Hypothalamus (tissue), 51 donors: ENCODE data around the gene DTNB.
A peak's percentile ranks its signal among the peaks of the same experiment; 100 is the strongest.

Experiments
- DNase-seq, 51 donors: peaks; one replicate each; lab custom pipeline; 2025; lab: John Stamatoyannopoulos, UW

Gene DTNB

DNA sequence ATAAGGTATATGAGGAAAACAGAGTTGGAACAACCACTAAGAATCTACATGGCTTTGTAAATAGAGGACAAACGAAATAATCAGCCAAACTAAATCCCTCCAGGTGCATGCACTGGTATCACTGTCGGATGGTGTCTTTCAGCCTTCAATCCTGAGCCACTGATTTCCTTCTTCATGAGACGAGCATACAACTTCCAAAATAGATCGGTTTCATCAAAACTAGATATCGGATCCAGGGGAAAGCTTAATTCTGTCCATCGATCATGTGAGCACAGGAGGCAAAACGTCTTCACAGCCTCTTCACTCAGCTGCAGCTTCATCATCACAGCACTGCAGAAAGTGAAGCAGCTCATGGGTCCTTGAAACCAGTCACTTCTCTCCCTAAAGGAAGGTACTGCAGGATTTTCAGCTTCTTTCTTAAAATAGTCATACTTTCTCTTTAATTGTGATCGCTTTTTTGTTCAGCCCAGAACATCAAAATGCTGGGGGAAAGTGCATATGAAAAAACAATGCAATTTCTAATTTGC is 80.5 kb downstream of the DTNB start:
- peak in 3 of 51 donors; percentile 18 to 77 (median 69) for DNase-seq

DNA sequence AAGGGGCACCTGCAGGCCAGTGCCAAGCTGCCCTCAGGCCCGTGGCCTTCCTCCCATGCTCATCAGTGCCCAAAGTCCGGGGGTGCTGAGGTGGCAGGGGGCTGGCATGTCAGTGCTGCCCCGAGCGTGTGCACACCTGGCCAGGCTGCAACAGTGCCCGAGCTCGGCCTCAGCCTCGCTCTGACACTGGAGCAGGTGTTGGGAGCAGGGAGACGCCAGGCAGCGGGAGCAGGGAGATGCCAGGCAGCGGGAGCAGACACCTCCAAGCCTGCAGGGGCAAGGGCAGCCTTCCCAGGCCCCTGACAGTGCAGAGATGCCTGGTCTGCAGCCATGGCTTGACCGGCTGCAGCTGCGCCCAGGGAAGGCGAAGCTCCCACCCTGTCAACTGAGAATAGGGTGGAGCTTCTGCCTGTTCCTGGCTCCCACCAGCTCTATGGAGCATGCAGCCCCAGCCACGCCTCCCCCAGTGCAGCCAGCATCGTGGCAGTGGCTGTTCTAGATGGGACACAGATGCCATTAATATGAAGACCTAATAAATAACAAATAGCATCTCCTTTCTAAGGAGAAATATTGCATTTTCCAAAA is 82.4 kb downstream of the DTNB start:
- DNase-seq = peak in 31 of 51 donors; percentile 19 to 84 (median 60)

DNA sequence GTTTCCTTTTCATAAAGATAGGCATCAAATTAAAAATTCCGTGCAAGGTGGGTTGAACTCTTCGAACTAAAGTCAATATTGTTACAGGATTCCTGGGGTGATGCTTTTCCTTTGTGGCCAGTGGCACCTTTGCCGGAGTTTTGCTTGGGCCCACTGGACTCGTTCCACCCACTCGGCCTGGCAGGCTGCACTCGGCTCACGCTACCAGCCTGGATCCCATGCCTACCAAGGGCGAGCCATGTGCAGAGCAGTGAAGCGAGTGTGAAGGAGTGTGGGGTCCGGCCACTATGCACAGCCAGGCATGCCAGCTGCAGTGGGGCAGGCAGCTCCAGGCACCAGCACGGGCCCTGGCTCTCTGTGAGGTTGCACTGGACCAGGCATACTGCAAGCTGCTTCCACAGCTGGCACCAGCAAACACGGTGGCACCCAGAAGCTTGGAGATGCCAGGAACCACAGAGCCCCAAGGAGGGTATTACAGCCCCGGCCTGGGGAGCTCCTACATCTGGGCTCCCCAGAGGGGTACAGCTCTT is 83.6 kb downstream of the DTNB start:
- peak in 6 of 51 donors; percentile 9 to 31 (median 26) for DNase-seq

- no peak for DNase-seq
These were observed 84.8 kb downstream of the DTNB start for GRCh38 chr2:25588576-25588975.

DNA sequence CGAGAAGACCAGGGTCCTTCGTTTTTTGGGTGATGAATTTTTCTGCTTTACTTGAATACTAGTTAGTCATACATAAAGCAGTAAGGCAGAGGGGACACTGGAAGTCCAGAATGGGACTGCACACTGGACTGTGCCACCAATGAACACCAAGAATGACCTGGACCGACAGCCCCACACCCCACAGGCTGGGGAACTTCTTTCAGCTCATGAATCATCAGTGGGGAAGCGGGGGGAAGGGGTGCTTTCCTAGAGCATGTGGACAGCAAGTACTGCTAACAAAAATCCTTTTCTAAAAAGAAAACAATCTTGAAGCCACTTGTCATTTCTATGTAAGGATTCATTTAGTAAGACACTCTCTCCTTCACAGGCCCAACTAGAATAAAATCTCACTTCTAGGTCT is 86.0 kb downstream of the DTNB start:
- DNase-seq = peak in 15 of 51 donors; percentile 13 to 56 (median 37)

GRCh38 chr2:25586726-25587144 is 86.6 kb downstream of the DTNB start:
- peak in 7 of 51 donors; percentile 12 to 57 (median 29) for DNase-seq

DNA sequence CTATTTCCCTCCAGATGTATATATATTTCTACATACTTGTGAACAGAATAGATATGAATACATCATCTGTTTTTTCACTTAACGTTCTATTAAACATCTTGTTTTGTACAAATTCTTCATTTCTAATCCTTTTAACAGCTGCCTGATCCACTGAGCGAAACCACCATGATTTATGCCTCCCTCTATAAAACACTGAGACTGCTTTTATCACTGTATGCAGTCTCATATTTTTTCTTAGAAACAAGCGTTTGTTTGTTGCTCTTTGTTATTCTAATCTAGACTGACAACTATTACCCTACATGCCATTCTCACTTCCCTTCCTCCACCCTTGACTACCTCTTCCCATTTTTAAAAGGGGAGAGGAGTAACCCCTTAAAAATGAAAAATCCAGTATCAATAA is 88.2 kb downstream of the DTNB start:
- DNase-seq = no peak

- no peak for DNase-seq
These were observed 91.1 kb downstream of the DTNB start for GRCh38 chr2:25582077-25582830.

DNA sequence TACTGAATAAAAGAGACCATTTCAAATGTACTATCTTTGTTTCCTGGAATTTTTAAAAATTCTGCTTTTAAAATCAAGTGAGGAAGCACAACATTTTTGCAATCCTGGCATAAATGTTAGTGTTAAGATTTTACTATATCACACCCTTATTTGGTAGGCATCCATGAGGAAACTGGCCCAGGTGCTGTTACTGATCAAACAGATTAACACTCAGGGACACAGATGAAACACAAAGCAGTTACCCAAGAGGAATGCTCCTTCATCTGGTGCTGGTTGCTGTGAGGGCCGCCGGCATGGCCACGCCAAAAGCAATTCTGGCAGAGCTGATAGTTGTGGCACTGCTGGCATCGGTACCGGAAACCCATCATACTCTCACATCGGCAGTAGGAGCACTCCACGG is 96.8 kb downstream of the DTNB start:
- DNase-seq = no peak

DNA sequence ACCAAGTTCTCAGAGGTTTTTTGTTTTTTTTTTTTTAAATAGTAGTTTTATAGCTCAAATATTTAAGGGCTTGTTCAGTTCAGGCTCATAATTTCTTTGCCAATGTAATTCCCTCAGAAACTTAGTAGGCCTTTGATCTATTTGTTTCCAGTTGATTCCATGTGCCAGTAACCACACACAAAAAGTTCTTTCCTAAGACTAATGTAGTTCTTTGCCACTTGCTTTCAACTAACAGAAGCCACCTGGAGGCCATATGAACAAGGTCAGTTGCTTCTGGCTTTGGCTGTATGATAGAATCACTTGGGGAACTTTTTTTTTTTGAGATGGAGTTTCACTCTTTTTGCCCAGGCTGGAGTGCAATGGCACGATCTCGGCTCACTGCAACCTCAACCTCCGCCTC is 100.7 kb downstream of the DTNB start:
- DNase-seq = no peak

GRCh38 chr2:25570161-25570845 is 103.1 kb downstream of the DTNB start:
- no peak for DNase-seq

GRCh38 chr2:25567406-25567805 is 106.0 kb downstream of the DTNB start:
- peak in 2 of 51 donors; percentile 16 to 55 for DNase-seq

DNA sequence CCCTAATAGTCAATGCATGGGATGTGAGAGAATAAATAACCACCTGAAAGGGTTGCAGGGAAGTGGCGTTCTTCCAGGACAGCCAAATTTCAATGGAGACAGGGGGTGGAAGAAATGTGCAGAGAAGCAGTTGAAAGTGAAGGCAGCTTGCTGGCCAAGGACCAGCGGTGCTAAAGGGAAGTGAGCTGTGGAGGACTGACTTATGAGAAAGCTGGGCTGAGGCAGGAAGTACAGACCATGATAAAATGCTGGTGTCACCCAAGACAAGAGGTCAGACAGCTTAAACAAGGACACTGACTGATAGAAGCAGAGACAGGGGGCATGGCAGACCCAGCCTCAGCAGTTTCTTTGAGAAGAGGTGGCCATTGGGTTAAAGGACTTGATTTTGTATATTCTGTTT is 106.7 kb downstream of the DTNB start:
- peak in 1 of 51 donors; percentile 23 for DNase-seq

DNA sequence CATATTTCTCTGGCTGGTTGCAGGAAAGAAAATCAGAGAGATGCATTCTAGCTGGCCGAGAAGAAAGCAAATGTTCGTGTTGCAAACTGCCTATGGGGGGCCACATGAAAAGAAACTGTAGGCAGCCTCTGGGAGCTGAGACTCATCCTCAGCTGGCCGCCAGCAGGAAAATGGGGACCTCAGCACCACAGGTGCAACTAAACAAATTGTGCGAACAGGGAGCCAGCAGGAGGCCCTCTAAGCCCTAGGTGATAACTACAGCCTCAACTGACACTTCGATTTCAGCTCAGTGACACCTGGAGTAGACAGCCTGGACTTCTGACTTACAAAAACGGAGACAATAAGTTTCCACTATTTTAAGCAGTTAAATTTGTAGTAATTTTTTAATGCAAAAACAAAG is 107.3 kb downstream of the DTNB start:
- DNase-seq = no peak

- DNase-seq = no peak
These were observed 112.1 kb downstream of the DTNB start for GRCh38 chr2:25561136-25561850.

DNA sequence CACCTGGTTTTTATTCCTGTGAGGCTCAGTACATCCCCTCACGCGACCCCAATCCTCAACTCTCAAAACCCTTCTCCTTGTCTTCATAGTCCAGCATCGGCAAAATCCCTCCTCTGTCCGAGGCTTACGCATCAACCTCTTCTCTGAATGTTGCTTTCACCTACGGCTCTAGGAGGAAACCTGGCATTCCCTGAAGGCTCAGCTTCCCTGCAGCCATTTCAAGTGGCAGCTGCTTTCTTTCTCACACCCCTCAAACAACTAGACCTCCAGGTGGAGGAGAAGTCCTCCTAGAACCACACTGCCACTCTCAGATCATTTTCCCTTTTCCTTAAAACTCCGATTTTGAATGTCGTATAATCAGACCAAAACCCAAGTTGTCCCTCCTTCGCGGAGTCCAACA is 114.2 kb downstream of the DTNB start:
- no peak for DNase-seq

DNA sequence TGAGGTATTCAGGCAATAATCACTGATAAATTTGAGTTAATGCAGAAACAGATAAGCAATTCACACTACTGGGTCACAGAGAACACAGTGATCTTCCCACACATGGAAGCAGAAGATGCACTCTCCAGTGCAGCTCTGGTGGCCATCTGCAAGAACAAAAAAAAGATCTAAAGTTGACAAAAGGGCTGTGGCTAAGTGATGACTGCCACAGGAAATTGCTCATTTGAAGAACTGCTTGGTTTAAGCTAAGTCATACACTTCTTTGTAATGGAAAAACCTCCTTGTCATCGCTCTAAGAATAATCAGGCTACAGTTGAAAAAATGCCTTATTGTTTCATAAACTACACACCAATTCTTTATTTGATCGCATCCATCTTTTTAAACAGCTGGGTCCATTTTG is 115.1 kb downstream of the DTNB start:
- peak in 1 of 51 donors; percentile 24 for DNase-seq

- no peak for DNase-seq
These were observed 116.0 kb downstream of the DTNB start for GRCh38 chr2:25557179-25558036.

- no peak for DNase-seq
These were observed 121.1 kb downstream of the DTNB start for GRCh38 chr2:25552318-25552717.

DNA sequence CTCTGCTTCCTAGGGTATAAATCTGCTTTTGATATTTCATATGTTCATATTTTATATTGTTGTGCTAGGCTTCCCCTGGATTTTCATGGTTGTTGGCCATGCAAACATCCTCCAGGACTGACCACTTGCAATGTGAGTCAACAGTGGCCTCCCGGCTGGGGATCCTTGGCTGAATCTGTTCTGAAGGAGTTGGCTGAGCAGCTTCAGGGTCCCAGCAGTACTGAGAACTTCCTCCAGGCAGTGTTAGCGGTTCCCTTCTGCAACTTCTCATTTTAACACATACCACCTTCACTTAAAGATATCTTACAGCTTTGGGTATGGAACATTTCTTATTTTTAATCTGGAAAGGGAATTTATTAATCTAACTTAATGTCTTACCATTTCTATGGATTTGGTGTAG is 122.1 kb downstream of the DTNB start:
- DNase-seq = no peak
